Astrocyte (in vitro differentiated cells and primary cell): ENCODE measurements around the gene CCDC187.

Source experiments
- CTCF ChIP-seq: IDR thresholded peaks from 2 replicates; pipeline ENCODE4 v1.5.1; 2011; ENCODE audit warnings: low read depth, mild to moderate bottlenecking, inconsistent platforms, low read length, moderate library complexity; ENCODE audit not compliant: insufficient read depth
- EZH2 ChIP-seq: IDR thresholded peaks from 2 replicates; pipeline ENCODE4 v1.6.1; 2012; ENCODE audit warnings: mild to moderate bottlenecking, low read length, inconsistent platforms; ENCODE audit not compliant: insufficient read depth

GRCh38 chr9:136346927-136347465 is 43.1 kb upstream of the CCDC187 start:
- no peak for TF ChIP-seq CTCF
- TF ChIP-seq EZH2 = no peak
